MM.1S (cell line): ENCODE measurements around the gene TRIM14.
"Not testable (repeated sequence)": the region's sequence is repeated elsewhere in the genome, so short reads cannot be mapped to it uniquely, and the experiment has no call there.

Source experiments
- EZH2phosphoT487 ChIP-seq: fragments of 300-600 bp; sonication (generic); IDR thresholded peaks from 2 replicates; pipeline ENCODE4 v1.6.1; 2018; ENCODE audit warnings: antibody characterized with exemption, low read length
- TF ChIP-seq, protein P1 (sequence below): fragments of 300-600 bp; sonication (generic); IDR thresholded peaks from 2 replicates; pipeline ENCODE4 v1.5.1; 2016; ENCODE audit warnings: antibody characterized with exemption, low read length, mixed read lengths

DNA sequence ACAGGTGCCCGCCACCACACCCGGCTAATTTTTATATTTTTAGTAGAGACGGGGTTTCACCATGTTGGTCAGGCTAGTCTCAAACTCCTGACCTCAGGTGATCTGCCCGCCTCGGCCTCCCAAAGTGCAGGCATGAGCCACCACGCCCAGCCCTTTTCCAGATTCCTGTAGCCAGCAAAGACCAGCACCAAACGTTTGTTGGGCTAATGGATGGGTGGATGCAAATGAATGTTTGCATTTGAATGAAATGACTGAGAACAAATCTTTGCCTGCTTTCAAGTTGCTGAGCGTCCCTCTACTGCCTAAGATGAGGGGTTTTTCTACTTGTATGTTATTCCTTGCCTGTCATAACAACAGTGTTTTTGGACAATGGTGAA, 42.5 kb downstream of the TRIM14 start:
- TF ChIP-seq, protein P1, sequence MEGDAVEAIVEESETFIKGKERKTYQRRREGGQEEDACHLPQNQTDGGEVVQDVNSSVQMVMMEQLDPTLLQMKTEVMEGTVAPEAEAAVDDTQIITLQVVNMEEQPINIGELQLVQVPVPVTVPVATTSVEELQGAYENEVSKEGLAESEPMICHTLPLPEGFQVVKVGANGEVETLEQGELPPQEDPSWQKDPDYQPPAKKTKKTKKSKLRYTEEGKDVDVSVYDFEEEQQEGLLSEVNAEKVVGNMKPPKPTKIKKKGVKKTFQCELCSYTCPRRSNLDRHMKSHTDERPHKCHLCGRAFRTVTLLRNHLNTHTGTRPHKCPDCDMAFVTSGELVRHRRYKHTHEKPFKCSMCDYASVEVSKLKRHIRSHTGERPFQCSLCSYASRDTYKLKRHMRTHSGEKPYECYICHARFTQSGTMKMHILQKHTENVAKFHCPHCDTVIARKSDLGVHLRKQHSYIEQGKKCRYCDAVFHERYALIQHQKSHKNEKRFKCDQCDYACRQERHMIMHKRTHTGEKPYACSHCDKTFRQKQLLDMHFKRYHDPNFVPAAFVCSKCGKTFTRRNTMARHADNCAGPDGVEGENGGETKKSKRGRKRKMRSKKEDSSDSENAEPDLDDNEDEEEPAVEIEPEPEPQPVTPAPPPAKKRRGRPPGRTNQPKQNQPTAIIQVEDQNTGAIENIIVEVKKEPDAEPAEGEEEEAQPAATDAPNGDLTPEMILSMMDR: not testable (repeated sequence)
- not testable (repeated sequence) for TF ChIP-seq EZH2phosphoT487
